Measurements from ENCODE around the gene FITM1. TPM values are rescaled to one million over a fixed set of nuclear protein-coding genes. Genes with fewer than 3 reads are reported as not detected.

The FITM1 gene
- total and polyA plus RNA-seq, 8 donors, result 2.7 to 12.0 (median 4.0) TPM

GRCh38 chr14:24108336-24108874, 22.1 kb upstream of the FITM1 start:
- intact Hi-C loops (cut with DNase I), result no loop called here
- H3K4me3 ChIP-seq, result no peak overlapping the region
- whole genome bisulfite sequencing, 2 donors, result 30% methylated on average over 5 of the region's 5 CpGs
- peak overlapping the region in 2 of 4 donors; percentile 72 to 80 for H3K27ac ChIP-seq
- H3K4me1 ChIP-seq, result peaks cover 3 to 25% (median 16%) of the 10 kb centered on the region in 3 donors
- FAIRE-seq (no peak), ATAC-seq (peak in 1 of 4 donors; percentile 11), DNase-seq (no peak)
- no peak for TF ChIP-seq CTCF (IDR thresholded peaks at IDR 0.05)
- H3K36me3 ChIP-seq, result no peaks in the 10 kb centered on the region
- H3K27me3 ChIP-seq, result no peaks in the 10 kb centered on the region
- H3K9me3 ChIP-seq, result no peaks in the 10 kb centered on the region

GRCh38 chr14:24110060-24110459, 20.4 kb upstream of the FITM1 start:
- intact Hi-C loops (cut with DNase I), result no loop called here
- no peak for TF ChIP-seq CTCF (IDR thresholded peaks at IDR 0.05)
- DNase-seq, result no peak
- Histone ChIP-seq H3K9me3 (no peaks in the 10 kb centered on the region), H3K4me1 (peaks cover 3 to 27% (median 16%) of the 10 kb centered on the region in 3 donors), H3K27me3 (no peaks in the 10 kb centered on the region), H3K4me3 (no peak overlapping the region), H3K36me3 (no peaks in the 10 kb centered on the region), H3K27ac (peak overlapping the region in 2 of 4 donors; percentile 45 to 50)
- ATAC-seq, result no peak
- FAIRE-seq, result no peak
- WGBS, 2 donors, result 76 to 78% methylated on average over 9 of the region's 9 CpGs

GRCh38 chr14:24110523-24110922, 19.9 kb upstream of the FITM1 start:
- Histone ChIP-seq H3K9me3 (no peaks in the 10 kb centered on the region), H3K36me3 (no peaks in the 10 kb centered on the region), H3K4me3 (no peak overlapping the region), H3K27me3 (no peaks in the 10 kb centered on the region), H3K27ac (peak overlapping the region in 2 of 4 donors; percentile 45 to 50), H3K4me1 (peaks cover 3 to 27% (median 16%) of the 10 kb centered on the region in 3 donors)
- no peak for TF ChIP-seq CTCF (IDR thresholded peaks at IDR 0.05)
- ATAC-seq (no peak), FAIRE-seq (no peak), DNase-seq (no peak)
- intact Hi-C loops (cut with DNase I), result no loop called here
- WGBS, 2 donors, result 11 to 18% methylated on average over 1 of the region's 1 CpG

GRCh38 chr14:24113379-24113800, 17.1 kb upstream of the FITM1 start:
- Histone ChIP-seq H3K9me3 (no peaks in the 10 kb centered on the region), H3K4me1 (peaks cover 3 to 42% (median 16%) of the 10 kb centered on the region in 3 donors), H3K36me3 (peaks cover 2 to 13% (median 8%) of the 10 kb centered on the region in 3 donors), H3K4me3 (peak overlapping the region; percentile 44 to 61 (median 50)), H3K27me3 (no peaks in the 10 kb centered on the region), H3K27ac (peak overlapping the region; percentile 92 to 100 (median 98))
- 5 to 7% methylated on average over 15 of the region's 15 CpGs for whole genome bisulfite sequencing, 2 donors
- no peak for ATAC-seq
- intact Hi-C loops (cut with DNase I), result no loop called here
- DNase-seq, result no peak
- FAIRE-seq, result no peak
- no peak for TF ChIP-seq CTCF (IDR thresholded peaks at IDR 0.05)

GRCh38 chr14:24113801-24114531, 16.5 kb upstream of the FITM1 start:
- no peaks in the 10 kb centered on the region for H3K27me3 ChIP-seq
- FAIRE-seq, result no peak
- no peak for TF ChIP-seq CTCF (IDR thresholded peaks at IDR 0.05)
- ATAC-seq, result peak; percentile 55 to 67 (median 61)
- H3K36me3 ChIP-seq, result peaks cover 4 to 19% (median 14%) of the 10 kb centered on the region in 3 donors
- intact Hi-C loops (cut with DNase I), result no loop called here
- peak overlapping the region; percentile 92 to 100 (median 98) for H3K27ac ChIP-seq
- DNase-seq, result peak; percentile 88 to 94 (median 90)
- 0 to 1% methylated on average over 42 of the region's 42 CpGs for WGBS, 2 donors
- no peaks in the 10 kb centered on the region for H3K9me3 ChIP-seq
- H3K4me3 ChIP-seq, result peak overlapping the region; percentile 44 to 61 (median 50)
- H3K4me1 ChIP-seq, result peaks cover 2 to 37% (median 14%) of the 10 kb centered on the region in 3 donors

Measured in pancreas (tissue), 10 donors.